Fibroblast of lung (primary cell): ENCODE measurements around the gene ZNF793.

Experiments used
- CTCF ChIP-seq, 2 donors: IDR thresholded peaks in 1 of 2; conservative IDR thresholded peaks in 1 of 2; 1 replicate in 1 of 2; 2 replicates in 1 of 2; pipeline ENCODE4 v1.5.1; 2011 to 2012; ENCODE audit warnings: low read length in 2 of 2, control low read depth in 1 of 2, inconsistent platforms in 1 of 2, low read depth in 1 of 2, mild to moderate bottlenecking in 1 of 2
- EZH2 ChIP-seq: IDR thresholded peaks from 2 replicates; pipeline ENCODE4 v1.5.1; 2012; ENCODE audit warnings: low read length, control low read depth, mild to moderate bottlenecking; ENCODE audit errors: missing control alignments

DNA sequence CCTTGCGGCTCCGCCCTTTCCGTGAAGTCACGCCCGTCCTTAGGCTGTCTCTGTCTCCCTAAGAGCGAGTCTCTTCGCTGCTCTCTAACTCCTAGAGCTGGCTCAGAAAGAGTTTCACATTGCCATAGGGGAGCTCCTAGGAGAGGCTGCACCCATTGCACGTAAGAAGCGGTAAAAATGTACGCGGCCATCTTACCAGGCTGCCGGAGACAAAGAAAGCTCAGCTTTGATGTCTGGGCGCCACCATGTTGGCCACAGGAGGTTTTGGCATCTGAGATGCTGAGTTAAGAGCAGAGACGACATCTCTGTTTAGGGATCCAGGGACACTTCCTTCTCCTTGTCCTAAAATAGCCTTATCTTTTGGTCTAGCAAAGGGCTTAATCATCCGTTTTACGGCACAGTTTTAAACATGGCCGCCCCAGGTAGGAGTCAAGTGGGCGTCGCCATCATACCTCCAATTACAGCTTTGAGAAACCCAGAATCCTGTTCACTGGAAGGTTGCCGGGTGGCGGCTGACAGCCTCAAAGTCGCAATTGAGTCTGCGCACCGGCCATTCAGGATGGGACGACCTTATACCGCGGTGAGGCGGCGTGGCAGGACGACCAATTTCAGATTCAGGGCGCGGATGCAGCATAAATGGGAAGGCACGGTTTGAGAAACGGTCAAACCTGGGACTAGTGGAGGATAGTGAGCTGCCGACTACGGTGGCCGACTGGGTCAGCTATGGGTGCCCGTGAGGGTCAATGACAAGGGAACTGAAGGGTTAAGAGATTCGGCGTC is at the start of gene ZNF793:
- TF ChIP-seq CTCF (conservative IDR thresholded peaks at IDR 0.05 in 1 of 2, IDR thresholded peaks at IDR 0.05 in 1 of 2; ENCODE audit: low read depth in 1 of 2, low read length in 2 of 2) = no peak
- no peak for TF ChIP-seq EZH2
